ENCODE measurements around the gene AKTIP. TPM values are rescaled to one million over a fixed set of nuclear protein-coding genes. Genes with fewer than 3 reads are reported as not detected.

The AKTIP gene
- total RNA-seq, 1 experiment from 2014 or later = 26.1 TPM

DNA sequence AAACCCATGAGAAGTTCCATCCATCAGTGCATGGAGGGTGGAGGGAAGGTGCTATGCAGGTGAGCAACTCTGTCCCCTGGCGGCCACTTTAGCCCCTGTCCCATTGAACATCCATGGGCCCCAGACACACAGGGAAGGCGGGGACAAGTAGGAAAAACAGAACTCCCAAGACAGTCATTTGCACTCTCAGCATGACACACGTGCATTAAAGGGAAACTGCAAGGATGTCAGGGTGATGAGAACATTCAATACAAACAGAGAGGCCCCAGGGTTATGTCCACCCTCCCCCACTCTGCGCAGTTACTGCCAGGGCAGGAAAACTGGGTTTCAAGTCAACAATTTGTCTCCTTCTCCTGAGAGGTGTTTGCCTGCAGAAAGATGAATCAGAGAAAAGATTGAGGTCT is 44.0 kb upstream of the AKTIP start:
- BruUV-seq (replicated peaks) = no TSS peak
- DNase-seq (ENCODE audit: low read depth, low spot score) (no peak), ATAC-seq (no peak)
- CTCF ChIA-PET = no interaction called here
- no peaks in the 10 kb centered on the region for H3K36me3 ChIP-seq (ENCODE audit: control insufficient read depth, insufficient read depth, low read length)
- H3K27me3 ChIP-seq (ENCODE audit: control insufficient read depth, insufficient read depth, low read length) = peaks cover 4% of the 10 kb centered on the region; the same call in 1 of the 2 replicates
- in situ Hi-C loops (cut with HindIII; ENCODE audit: low pct_unique_long_range_greater_than_20kb, low sequenced_read_pairs) = no loop called here
- intact Hi-C loops (cut with micrococcal nuclease; ENCODE audit: unreplicated experiment) = no loop called here
- POLR2A ChIA-PET = no interaction called here
- no peaks in the 10 kb centered on the region for H3K9me3 ChIP-seq (ENCODE audit: control insufficient read depth, insufficient read depth, low read depth, low read length)
- H3K4me1 ChIP-seq (ENCODE audit: control insufficient read depth, insufficient read depth, low read length) = no peaks in the 10 kb centered on the region
- H3K27ac ChIP-seq (ENCODE audit: low read length) = no peak overlapping the region
- TF ChIP-seq, protein P1, sequence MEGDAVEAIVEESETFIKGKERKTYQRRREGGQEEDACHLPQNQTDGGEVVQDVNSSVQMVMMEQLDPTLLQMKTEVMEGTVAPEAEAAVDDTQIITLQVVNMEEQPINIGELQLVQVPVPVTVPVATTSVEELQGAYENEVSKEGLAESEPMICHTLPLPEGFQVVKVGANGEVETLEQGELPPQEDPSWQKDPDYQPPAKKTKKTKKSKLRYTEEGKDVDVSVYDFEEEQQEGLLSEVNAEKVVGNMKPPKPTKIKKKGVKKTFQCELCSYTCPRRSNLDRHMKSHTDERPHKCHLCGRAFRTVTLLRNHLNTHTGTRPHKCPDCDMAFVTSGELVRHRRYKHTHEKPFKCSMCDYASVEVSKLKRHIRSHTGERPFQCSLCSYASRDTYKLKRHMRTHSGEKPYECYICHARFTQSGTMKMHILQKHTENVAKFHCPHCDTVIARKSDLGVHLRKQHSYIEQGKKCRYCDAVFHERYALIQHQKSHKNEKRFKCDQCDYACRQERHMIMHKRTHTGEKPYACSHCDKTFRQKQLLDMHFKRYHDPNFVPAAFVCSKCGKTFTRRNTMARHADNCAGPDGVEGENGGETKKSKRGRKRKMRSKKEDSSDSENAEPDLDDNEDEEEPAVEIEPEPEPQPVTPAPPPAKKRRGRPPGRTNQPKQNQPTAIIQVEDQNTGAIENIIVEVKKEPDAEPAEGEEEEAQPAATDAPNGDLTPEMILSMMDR (IDR thresholded peaks at IDR 0.05) = peak; percentile 37
- no peak for TF ChIP-seq SIN3A (IDR thresholded peaks at IDR 0.05; ENCODE audit: borderline replicate concordance, insufficient read depth, low read depth, low read length)
- H3K4me3 ChIP-seq (ENCODE audit: low read depth in 2 of 2, low read length in 2 of 2) = no peak overlapping the region

DNA sequence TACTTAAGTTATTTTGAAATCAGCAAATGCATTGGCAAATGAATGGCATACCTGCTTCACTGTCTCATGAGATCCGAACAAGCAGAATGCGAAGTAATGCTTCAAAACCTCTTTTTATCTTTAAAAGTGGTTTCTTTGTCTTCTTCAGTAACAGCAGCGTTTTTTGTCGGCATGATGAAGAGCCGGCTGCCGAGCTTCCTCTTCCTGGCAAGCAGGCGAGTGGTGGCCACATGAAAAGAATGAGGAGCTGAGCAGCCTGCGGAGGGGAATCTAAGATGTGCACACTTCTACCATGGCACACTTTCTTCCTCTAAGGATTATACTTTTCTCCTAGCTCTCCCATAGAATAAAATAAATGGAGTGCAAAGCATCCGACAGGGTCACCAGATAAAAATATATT is 42.4 kb upstream of the AKTIP start:
- Histone ChIP-seq H3K27me3 (ENCODE audit: control insufficient read depth, insufficient read depth, low read length) (peaks cover 4% of the 10 kb centered on the region; the same call in 1 of the 2 replicates), H3K9me3 (ENCODE audit: control insufficient read depth, insufficient read depth, low read depth, low read length) (no peaks in the 10 kb centered on the region), H3K27ac (ENCODE audit: low read length) (no peak overlapping the region), H3K36me3 (ENCODE audit: control insufficient read depth, insufficient read depth, low read length) (no peaks in the 10 kb centered on the region), H3K4me1 (ENCODE audit: control insufficient read depth, insufficient read depth, low read length) (no peaks in the 10 kb centered on the region), H3K4me3 (ENCODE audit: low read depth in 2 of 2, low read length in 2 of 2) (no peak overlapping the region)
- TF ChIP-seq POLR2AphosphoS5 (IDR thresholded peaks at IDR 0.05; ENCODE audit: low read depth, low read length) = no peak
- TF ChIP-seq, protein P1 (IDR thresholded peaks at IDR 0.05) = no peak
- TF ChIP-seq TCF7L2 (IDR thresholded peaks at IDR 0.05; ENCODE audit: low read depth, low read length) = no peak
- TF ChIP-seq, protein P2, sequence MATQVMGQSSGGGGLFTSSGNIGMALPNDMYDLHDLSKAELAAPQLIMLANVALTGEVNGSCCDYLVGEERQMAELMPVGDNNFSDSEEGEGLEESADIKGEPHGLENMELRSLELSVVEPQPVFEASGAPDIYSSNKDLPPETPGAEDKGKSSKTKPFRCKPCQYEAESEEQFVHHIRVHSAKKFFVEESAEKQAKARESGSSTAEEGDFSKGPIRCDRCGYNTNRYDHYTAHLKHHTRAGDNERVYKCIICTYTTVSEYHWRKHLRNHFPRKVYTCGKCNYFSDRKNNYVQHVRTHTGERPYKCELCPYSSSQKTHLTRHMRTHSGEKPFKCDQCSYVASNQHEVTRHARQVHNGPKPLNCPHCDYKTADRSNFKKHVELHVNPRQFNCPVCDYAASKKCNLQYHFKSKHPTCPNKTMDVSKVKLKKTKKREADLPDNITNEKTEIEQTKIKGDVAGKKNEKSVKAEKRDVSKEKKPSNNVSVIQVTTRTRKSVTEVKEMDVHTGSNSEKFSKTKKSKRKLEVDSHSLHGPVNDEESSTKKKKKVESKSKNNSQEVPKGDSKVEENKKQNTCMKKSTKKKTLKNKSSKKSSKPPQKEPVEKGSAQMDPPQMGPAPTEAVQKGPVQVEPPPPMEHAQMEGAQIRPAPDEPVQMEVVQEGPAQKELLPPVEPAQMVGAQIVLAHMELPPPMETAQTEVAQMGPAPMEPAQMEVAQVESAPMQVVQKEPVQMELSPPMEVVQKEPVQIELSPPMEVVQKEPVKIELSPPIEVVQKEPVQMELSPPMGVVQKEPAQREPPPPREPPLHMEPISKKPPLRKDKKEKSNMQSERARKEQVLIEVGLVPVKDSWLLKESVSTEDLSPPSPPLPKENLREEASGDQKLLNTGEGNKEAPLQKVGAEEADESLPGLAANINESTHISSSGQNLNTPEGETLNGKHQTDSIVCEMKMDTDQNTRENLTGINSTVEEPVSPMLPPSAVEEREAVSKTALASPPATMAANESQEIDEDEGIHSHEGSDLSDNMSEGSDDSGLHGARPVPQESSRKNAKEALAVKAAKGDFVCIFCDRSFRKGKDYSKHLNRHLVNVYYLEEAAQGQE (IDR thresholded peaks at IDR 0.05; ENCODE audit: insufficient read depth in 1 of 2, low read depth in 2 of 2, low read length in 1 of 2) = no peak
- TF ChIP-seq SIN3A (IDR thresholded peaks at IDR 0.05; ENCODE audit: borderline replicate concordance, insufficient read depth, low read depth, low read length) = no peak
- DNase-seq (ENCODE audit: low read depth, low spot score) (no peak), ATAC-seq (no peak)
- in situ Hi-C loops (cut with HindIII; ENCODE audit: low pct_unique_long_range_greater_than_20kb, low sequenced_read_pairs) = no loop called here
- POLR2A ChIA-PET = interaction anchor here (0.6 kb wide), 1 partner anchor 1425 kb away, joined by 11 read pairs; no protein-coding TSS in a partner anchor
- intact Hi-C loops (cut with micrococcal nuclease; ENCODE audit: unreplicated experiment) = no loop called here
- CTCF ChIA-PET = no interaction called here
- no TSS peak for BruUV-seq (replicated peaks)

All from Panc1 (cell line).